Astrocyte of the spinal cord (primary cell): ENCODE data around the gene CD101.
A peak's percentile ranks its signal among the peaks of the same experiment; 100 is the strongest.

Experiments used
- DNase-seq: peaks from one replicate; pipeline ENCODE4 v3.0.0; 2011; ENCODE audit warnings: low read depth, low spot score
- H3K4me3 ChIP-seq: 2 replicates; pipeline ENCODE4 v1.5.1; 2011; ENCODE audit warnings: low read depth, mild to moderate bottlenecking, low read length, moderate library complexity
- CTCF ChIP-seq: IDR thresholded peaks from 2 replicates; pipeline ENCODE4 v1.5.1; 2012; ENCODE audit warnings: low read depth, mild to moderate bottlenecking, low read length, inconsistent platforms
- in situ Hi-C: cut with HindIII; loops from 2 replicates; pipeline ENCODE4 v1.10.0; 2017; ENCODE audit warnings: low sequenced_read_pairs

Gene CD101

GRCh38 chr1:117010310-117010969 lies 8.9 kb downstream of the CD101 start:
- H3K4me3 ChIP-seq, result no peak overlapping the region
- DNase-seq, result no peak
- in situ Hi-C loops, result no loop called here
- no peak for TF ChIP-seq CTCF

DNA sequence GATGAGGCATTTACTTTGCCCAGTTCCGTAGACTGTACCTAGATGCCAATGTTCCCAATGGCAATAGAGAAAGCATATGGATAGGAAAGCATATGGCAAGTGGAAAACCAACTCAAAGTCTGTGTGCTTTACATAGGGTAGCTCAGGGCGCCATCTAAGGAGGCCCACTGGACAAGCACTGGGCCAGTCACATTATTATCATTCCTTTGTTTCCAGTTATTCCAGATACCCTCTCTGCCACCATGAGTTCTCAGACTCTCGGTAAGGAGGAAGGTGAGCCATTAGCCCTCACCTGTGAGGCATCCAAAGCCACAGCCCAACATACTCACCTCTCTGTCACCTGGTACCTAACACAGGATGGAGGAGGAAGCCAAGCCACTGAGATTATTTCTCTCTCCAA lies 9.8 kb downstream of the CD101 start:
- DNase-seq, result no peak
- no peak for TF ChIP-seq CTCF
- in situ Hi-C loops, result no loop called here
- no peak overlapping the region for H3K4me3 ChIP-seq

DNA sequence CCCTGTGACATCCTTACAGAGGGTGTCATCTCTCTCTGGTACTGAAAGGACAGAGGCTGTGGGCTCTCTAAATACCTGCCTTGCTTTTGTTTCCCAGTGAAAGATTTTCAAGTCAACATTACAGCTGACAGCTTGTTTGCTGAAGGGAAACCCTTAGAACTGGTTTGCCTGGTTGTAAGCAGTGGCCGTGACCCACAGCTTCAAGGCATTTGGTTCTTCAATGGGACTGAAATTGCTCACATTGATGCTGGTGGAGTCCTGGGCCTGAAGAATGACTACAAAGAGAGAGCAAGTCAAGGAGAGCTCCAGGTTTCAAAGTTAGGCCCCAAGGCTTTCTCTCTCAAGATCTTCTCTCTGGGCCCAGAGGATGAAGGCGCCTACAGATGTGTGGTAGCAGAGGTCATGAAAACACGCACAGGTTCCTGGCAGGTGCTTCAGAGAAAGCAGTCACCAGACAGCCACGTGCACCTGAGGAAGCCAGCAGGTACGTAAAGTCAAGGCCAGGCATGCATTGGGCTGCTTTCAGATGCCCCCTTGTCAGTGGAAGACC lies 11.8 kb downstream of the CD101 start:
- no peak for TF ChIP-seq CTCF
- no peak for DNase-seq
- H3K4me3 ChIP-seq, result no peak overlapping the region
- in situ Hi-C loops, result no loop called here

GRCh38 chr1:117014209-117014608 lies 12.6 kb downstream of the CD101 start:
- DNase-seq, result peak; percentile 18
- H3K4me3 ChIP-seq, result no peak overlapping the region
- no peak for TF ChIP-seq CTCF
- in situ Hi-C loops, result no loop called here

- no peak for TF ChIP-seq CTCF
- no peak overlapping the region for H3K4me3 ChIP-seq
- DNase-seq, result no peak
- in situ Hi-C loops, result no loop called here
Measured at GRCh38 chr1:117015724-117016123, 14.2 kb downstream of the CD101 start.

DNA sequence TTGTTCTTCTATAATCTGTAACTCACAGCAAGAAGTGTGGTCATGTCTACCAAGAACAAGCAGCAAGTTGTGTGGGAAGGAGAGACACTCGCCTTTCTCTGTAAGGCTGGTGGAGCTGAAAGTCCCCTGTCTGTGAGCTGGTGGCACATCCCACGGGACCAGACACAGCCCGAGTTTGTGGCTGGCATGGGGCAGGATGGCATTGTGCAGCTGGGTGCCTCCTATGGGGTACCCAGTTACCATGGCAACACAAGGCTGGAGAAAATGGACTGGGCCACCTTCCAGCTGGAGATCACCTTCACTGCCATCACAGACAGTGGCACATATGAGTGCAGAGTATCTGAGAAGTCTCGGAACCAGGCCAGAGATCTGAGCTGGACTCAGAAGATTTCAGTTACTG lies 15.5 kb downstream of the CD101 start:
- DNase-seq, result no peak
- in situ Hi-C loops, result no loop called here
- H3K4me3 ChIP-seq, result no peak overlapping the region
- no peak for TF ChIP-seq CTCF
